ENCODE results near the gene DNM3. TPM values are rescaled to one million over a fixed set of nuclear protein-coding genes. Genes with fewer than 3 reads are reported as not detected.

DNM3 gene
- total and polyA plus RNA-seq, 2 experiments from 2014 or later = 5.2 to 12.2 TPM

DNA sequence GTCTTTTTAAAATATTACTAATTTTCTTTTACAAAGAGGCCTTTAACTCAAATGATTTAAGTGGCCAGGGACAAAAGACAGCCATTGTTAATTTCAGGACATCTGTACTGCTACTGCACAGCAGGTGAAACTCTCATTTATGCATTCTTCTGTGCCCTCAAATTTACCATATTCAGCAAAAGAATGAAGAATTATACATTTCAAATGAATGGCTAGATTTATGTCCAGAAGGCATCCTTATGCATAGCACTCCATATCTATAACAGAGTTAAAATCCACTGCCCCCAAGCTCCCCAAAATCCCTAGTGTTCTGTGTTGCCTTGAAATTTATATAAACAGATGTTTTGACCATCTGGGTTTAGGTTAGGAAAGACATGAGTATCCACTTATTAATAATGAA lies 202.6 kb downstream of the DNM3 start (continued):
- TF ChIP-seq, protein P1, sequence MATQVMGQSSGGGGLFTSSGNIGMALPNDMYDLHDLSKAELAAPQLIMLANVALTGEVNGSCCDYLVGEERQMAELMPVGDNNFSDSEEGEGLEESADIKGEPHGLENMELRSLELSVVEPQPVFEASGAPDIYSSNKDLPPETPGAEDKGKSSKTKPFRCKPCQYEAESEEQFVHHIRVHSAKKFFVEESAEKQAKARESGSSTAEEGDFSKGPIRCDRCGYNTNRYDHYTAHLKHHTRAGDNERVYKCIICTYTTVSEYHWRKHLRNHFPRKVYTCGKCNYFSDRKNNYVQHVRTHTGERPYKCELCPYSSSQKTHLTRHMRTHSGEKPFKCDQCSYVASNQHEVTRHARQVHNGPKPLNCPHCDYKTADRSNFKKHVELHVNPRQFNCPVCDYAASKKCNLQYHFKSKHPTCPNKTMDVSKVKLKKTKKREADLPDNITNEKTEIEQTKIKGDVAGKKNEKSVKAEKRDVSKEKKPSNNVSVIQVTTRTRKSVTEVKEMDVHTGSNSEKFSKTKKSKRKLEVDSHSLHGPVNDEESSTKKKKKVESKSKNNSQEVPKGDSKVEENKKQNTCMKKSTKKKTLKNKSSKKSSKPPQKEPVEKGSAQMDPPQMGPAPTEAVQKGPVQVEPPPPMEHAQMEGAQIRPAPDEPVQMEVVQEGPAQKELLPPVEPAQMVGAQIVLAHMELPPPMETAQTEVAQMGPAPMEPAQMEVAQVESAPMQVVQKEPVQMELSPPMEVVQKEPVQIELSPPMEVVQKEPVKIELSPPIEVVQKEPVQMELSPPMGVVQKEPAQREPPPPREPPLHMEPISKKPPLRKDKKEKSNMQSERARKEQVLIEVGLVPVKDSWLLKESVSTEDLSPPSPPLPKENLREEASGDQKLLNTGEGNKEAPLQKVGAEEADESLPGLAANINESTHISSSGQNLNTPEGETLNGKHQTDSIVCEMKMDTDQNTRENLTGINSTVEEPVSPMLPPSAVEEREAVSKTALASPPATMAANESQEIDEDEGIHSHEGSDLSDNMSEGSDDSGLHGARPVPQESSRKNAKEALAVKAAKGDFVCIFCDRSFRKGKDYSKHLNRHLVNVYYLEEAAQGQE (IDR thresholded peaks at IDR 0.05; ENCODE audit: unreplicated experiment) = no peak

DNA sequence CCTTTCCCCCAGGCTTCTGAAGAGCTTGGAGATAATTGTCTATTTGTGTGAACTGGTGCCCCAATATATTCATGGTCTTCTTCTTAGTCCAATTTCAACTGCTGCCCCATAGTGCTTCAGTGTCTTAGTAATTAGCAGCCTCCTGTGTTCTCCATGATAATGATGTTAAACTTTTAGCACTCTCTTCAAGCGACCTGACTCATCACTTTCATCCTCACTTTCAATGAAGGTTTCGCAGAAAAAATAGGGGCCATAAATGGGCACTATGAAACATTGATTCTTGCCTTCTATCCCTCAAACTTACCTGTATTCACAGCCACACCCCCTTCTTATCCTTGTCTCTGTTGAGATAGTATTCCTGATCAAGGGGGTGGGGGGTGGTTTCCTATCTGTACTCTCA lies 210.6 kb downstream of the DNM3 start:
- no peaks in the 10 kb centered on the region for H3K79me2 ChIP-seq (replicated peaks; ENCODE audit: insufficient read depth)
- no peak for ATAC-seq
- no peak for DNase-seq (ENCODE audit: low spot score)
- Mint-ChIP-seq H3K27ac (no peak overlapping the region), H3K36me3 (ENCODE audit: low read depth) (peaks cover 12% of the 10 kb centered on the region; the same call in 2 of the 3 replicates), H3K27me3 (ENCODE audit: insufficient read depth, low read depth, poor library complexity) (no peaks in the 10 kb centered on the region), H3K4me3 (no peak overlapping the region), H3K9me3 (peaks cover 8% of the 10 kb centered on the region), H3K4me1 (peaks cover 9% of the 10 kb centered on the region; the same call in 2 of the 3 replicates)
- no peaks in the 10 kb centered on the region for H3K27me3 ChIP-seq (ENCODE audit: insufficient read depth)
- H4K20me1 ChIP-seq (replicated peaks; ENCODE audit: insufficient read depth) = no peaks in the 10 kb centered on the region
- H2AFZ ChIP-seq = no peak overlapping the region
- peaks cover 7% of the 10 kb centered on the region; the same call in 1 of the 2 replicates for H3K36me3 ChIP-seq (ENCODE audit: insufficient read depth)
- no peak overlapping the region for H3K4me2 ChIP-seq
- H3K9me2 ChIP-seq (ENCODE audit: insufficient read depth) = no peaks in the 10 kb centered on the region
- no peak overlapping the region for H3K4me3 ChIP-seq
- no peaks in the 10 kb centered on the region for H3K4me1 ChIP-seq (ENCODE audit: insufficient read depth)
- H3F3A ChIP-seq (replicated peaks; ENCODE audit: low read depth) = no peaks in the 10 kb centered on the region
- no peak overlapping the region for H3K27ac ChIP-seq (ENCODE audit: low read depth)
- TF ChIP-seq EZH2phosphoT487 (IDR thresholded peaks at IDR 0.05; ENCODE audit: unreplicated experiment) (no peak), ZNF114 (CRISPR knock-in tag; IDR thresholded peaks at IDR 0.05) (no peak), POLR2AphosphoS5 (IDR thresholded peaks at IDR 0.05; ENCODE audit: low read depth) (no peak), STAT1 (IDR thresholded peaks at IDR 0.05; ENCODE audit: unreplicated experiment) (no peak), ETS1 (IDR thresholded peaks at IDR 0.05) (no peak), ZNF462 (CRISPR knock-in tag; IDR thresholded peaks at IDR 0.05) (no peak), NANOG (IDR thresholded peaks at IDR 0.05; ENCODE audit: borderline replicate concordance) (no peak)
- TF ChIP-seq, protein P1 (IDR thresholded peaks at IDR 0.05; ENCODE audit: unreplicated experiment) = no peak
- TF ChIP-seq, protein P2, sequence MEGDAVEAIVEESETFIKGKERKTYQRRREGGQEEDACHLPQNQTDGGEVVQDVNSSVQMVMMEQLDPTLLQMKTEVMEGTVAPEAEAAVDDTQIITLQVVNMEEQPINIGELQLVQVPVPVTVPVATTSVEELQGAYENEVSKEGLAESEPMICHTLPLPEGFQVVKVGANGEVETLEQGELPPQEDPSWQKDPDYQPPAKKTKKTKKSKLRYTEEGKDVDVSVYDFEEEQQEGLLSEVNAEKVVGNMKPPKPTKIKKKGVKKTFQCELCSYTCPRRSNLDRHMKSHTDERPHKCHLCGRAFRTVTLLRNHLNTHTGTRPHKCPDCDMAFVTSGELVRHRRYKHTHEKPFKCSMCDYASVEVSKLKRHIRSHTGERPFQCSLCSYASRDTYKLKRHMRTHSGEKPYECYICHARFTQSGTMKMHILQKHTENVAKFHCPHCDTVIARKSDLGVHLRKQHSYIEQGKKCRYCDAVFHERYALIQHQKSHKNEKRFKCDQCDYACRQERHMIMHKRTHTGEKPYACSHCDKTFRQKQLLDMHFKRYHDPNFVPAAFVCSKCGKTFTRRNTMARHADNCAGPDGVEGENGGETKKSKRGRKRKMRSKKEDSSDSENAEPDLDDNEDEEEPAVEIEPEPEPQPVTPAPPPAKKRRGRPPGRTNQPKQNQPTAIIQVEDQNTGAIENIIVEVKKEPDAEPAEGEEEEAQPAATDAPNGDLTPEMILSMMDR (conservative IDR thresholded peaks at IDR 0.05; ENCODE audit: low read depth in 2 of 2) = no peak
